ENCODE data around the gene PTPRE.

DNA sequence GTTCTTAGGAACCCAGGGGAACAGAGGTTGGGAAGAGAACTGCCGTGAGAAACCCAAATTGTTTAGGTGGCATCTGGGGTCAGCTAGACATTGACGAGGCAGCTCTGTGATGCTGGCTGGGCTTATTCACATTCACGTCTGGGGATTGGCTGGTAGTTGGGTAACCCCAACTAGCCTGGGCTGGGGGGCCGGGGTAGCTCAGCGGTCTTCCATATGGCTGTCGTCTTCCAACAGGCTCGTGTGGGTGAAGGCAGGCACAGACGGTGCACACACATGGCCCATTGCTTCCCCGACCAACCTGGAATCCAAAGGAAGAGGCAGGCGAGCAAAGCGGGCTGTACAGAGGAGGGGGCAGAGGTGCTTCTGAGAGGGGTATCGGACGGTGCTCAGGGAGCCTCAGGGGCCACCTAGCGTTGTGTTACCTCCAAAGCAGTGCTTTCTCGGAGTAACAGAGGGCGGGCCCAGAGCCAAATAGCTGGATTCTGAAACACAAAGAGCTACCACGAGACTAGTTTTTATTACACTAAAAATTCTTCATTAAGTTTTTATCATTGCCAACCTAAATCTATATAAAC lies 184.8 kb downstream of the PTPRE start:
- TF ChIP-seq GATA2 (IDR thresholded peaks at IDR 0.05; ENCODE audit: low read depth, low read length): no peak
- no peak for TF ChIP-seq GATA3 (IDR thresholded peaks at IDR 0.05; ENCODE audit: low read depth, low read length)

All from SH-SY5Y (cell line).